Gastroesophageal sphincter (tissue), 3 donors: ENCODE measurements around the gene MET.

Experiments used
- CTCF ChIP-seq, 4 experiments: fragments of 200-600 bp in 2 of 4; fragments of 450-650 bp in 2 of 4; sonication (generic) in 1 of 4; IDR thresholded peaks; one replicate each; pipeline ENCODE4 v1.5.1; 2017 to 2019; ENCODE audit warnings: antibody characterized with exemption in 4 of 4, mild to moderate bottlenecking in 2 of 4, moderate library complexity in 2 of 4
- POLR2A ChIP-seq, 2 donors: fragments of 450-650 bp; IDR thresholded peaks; one replicate each; pipeline ENCODE4 v1.6.1; 2017; ENCODE audit warnings: antibody characterized with exemption in 2 of 2, mild to moderate bottlenecking in 2 of 2, moderate library complexity in 1 of 2
- POLR2AphosphoS5 ChIP-seq: sonication (generic); formaldehyde crosslinking; IDR thresholded peaks from one replicate; pipeline ENCODE4 v1.6.1; 2017; ENCODE audit warnings: antibody characterized with exemption

- TF ChIP-seq POLR2AphosphoS5 = no peak
- TF ChIP-seq CTCF (IDR thresholded peaks at IDR 0.05) = no peak
- no peak for TF ChIP-seq POLR2A (IDR thresholded peaks at IDR 0.05)
These were observed 19.2 kb upstream of the MET start for GRCh38 chr7:116652793-116653192.
